HG03025 (cell line): ENCODE data around the gene USP10.

Source experiments
- ATAC-seq: cut with Tn5 transposase; IDR thresholded peaks from one replicate; pipeline ENCODE4 v1.9.1; 2021; ENCODE audit warnings: mild to moderate bottlenecking, moderate library complexity; ENCODE audit not compliant: unreplicated experiment, low FRiP score

Gene USP10

DNA sequence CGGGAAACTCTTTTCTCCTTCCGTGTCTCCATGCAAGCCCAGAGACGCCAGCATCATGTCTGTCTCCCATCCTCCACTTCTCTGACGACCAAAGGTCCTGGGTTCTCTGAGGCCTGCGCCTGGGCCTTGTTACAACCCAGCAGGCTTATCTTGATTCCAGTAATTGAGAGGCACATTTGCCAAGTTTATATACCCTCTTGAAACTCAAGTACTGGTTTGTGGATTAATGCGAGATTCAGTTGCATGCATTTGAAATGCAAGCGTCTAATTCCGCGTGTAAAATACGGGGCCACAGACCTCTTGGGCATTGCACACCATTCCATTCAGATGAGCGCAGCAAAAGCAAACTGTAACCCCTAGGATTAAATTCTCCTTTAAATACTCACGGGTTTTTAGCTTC is 91.3 kb downstream of the USP10 start:
- ATAC-seq = no peak

DNA sequence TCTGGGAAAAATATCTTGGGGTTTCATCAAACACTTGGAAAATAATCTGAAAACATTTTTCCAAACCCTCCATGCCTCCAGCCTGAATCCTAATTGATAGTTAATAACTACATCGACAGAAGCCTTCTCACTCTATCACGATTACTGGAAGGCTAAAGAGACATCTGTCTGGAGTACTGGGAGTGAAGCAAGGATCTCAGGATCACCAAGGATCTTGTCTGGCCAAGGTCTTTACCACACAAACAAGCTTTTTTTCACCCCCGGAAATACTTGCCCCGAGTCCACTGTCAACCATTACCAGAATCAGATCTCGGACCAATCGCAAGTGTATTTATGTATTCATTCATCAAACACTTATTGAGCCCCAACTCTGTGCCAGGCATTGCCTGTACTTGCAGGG is 91.7 kb downstream of the USP10 start:
- ATAC-seq = no peak

DNA sequence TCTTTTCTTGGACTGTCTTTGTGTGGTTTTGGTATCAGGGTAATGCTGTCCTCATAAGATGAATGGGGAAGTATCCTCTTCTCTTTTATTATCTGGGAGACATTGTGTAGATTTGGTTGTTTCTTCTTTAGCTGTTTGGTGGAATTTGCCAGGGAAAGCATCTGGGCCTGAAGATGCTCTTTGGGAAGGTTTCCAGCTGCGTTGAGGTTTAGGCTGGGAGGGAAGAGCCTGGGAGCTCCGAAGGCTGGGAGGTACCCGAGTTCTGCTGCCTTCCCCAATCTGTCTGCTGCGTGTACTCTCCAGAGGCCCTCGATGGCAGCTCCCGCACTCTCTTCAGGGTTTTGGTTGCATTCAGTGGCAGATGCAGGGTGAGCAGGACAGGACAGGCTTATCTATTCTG is 94.4 kb downstream of the USP10 start:
- ATAC-seq = no peak

DNA sequence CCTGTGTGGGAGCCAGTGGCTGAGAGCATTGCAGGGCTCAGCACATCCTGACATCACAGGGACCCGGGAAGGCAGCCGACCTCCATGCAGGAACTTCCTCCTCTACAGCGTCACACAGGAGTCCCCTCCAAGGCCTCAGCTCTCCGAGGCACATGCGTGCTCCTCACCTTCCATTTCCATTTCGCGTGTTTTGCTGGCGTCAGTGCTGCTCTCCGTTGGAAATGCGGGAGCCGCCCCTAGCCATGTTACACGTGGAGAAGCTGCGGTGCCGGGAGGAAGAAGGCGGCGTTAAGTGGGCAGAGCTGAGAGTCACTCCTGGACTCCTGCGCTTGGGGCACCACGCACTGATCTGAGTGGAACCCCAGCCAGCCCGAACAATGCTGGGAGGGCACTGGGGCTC is 94.8 kb downstream of the USP10 start:
- ATAC-seq = no peak

DNA sequence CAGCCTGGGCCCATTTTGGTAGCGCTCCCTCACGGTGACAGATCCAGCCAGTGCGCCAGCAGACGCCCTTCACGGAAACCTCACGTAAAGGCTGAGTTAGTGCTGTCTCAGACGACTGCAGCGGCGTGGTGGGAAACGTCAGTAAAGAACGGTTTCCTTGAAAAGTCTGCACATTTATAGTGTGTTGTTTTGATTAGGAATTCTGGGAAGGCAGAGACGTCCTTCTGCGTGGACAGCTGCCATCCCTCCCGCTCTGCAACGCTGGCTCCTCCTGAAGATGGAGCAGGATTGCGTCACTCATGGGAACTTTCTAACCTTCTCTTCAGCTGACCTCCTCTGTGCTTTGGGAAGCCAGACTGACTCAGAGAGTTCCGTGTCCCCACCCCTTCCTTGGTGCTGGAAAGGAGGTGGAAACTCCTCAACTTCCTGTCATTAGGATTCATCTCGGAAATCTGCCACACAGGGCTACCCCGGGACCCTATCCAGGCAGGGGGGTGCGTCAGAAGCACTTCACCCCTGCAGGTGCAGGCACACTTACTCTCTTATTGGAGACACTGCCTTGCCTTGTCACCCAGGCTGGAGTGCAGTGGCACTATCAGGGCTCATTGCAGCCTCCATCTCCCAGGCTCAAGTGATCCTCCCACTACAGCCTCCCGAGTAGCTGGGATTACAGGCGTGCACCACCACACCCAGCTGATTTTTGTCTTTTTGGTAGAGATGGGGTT is 95.7 kb downstream of the USP10 start:
- no peak for ATAC-seq

DNA sequence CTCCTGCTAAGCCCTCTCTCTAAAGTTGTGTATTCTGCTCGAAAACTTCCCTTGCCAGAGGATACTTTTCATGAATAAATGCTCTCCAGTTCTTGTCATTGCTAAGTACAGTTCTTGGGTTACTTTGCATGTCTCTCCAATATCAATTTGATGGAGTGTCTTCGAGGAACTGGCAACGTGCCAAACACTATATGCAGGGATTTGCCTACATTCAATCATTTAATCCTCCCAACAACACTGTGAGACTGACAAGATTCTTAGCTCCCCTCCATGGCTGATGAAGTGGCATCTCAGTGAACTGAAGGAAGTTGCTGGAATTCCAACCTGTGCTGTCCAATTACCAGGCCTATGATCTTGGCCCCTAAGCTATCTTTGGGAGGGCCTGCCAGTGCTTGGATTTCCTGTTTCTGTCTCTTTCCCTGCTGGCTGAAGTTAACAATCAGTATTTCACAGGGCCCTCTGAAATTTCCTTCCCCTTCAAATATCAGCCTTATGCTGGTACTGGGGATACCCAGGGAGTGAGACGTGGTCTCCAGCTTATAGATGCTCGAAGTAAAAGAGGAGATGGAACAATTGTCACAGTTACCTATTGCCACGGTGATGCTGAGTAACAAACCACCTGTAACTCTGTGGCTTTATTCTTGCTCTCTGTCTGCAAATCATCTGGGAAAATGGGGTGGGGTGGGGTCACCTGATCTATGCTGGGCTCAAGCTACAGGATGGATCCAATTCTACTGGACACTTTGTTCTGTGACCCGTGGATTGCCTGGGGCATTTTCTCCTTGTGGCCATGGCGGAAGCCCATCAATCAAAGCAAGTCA is 100.6 kb downstream of the USP10 start:
- no peak for ATAC-seq

DNA sequence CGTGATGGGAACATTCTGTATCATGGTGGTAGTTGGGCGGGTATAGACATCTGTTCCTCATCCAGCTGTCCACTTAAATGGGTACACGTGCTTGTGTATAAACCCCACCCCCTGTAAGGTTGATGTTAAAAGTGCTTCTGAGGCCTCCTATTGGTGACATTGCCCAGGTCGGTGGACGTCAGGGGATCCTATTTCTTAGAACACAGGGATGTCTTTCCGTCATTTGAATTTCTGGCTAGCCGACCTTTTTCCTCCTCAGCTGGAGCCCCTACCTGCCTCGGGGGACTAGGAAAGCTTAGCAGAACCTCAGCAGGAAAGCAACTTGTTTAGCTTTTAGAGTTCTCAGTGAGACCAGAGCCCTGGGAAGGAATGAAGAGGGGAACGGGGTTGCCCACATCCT is 103.3 kb downstream of the USP10 start:
- no peak for ATAC-seq

DNA sequence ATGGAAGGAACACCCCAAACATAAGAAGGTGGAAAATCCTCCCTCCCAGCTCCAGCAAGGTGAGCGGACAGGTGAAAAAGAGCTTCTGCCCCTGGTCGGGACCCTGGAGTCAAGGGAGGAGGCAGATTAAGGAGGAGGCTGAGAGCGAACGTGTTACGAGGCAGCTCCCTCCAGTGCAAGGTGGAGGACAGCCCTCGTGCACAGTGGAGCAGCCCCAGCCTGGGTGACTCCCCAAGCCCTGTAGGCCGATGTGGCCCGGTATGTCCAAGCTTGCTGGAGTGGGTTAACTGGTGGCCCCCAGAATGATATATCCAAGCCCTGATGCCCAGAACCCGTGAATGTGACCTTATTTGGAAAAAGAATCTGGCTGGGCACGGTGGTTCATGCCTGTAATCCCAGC is 104.5 kb downstream of the USP10 start:
- ATAC-seq = no peak

DNA sequence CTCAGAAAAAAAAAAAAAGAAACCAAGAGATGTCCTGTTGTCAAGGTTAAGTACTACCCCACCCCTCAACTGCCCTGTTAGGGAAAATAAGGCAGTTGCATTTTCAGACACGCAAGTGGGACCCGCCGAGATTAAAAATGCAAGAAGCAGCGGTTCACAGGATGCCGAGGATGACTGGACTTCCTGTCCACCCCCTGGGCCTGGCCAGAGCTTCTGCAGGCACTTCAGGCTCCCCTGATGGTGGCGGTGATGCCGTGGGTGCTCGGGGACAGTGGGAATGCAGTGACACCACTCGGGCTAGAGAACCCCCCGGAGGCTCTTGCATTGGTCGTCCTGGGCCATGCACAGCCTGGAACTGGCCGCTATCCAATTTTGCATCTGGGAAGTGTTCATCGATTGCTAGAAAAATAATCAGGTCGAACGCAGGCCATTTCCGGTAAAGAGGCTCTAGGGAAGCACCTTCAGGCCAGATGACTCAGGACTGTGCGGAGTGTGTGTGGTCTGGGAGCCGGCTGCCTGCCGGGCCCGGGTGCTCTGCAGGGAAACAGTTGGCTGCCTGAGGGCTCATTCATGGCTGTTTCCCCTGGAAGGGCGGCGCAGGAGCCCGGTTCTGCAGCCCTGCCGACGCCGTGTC is 106.6 kb downstream of the USP10 start:
- no peak for ATAC-seq

DNA sequence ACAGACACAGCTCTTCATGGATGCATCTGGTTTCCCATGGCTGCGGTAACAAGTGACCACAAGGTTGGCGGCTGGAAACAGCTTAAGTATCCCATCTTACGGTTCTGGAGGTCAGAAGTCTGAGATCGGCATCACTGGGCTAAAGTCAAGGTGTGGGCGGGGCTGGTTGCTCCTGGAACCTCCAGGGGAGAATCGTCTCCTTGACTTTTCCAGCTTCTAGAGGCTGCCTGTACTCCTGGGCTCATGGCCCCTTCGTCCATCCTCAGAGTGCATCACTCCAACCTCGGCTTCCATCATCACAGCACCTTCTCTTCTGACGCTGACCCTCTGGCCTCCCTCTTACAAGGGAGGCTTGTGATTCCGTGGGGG is 107.1 kb downstream of the USP10 start:
- no peak for ATAC-seq

DNA sequence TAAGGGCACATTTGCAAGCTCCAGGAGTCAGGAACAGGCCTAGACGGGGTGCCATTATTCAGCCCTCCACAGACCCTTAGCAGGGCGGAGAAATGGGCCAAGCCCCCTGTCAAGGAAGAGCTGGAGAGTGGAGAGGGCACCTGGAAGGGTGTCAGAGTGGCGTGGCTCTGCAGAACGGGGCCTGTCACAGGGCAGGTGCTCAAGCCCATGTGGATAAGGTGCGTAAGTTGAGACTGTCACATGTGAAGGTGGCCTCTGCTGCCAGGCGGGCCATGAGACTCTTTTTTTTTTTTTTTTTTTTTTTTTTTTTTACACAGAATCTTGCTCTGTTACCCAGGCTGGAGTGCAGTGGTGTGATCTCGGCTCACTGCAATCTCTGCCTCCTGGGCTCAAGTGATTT is 108.0 kb downstream of the USP10 start:
- no peak for ATAC-seq

DNA sequence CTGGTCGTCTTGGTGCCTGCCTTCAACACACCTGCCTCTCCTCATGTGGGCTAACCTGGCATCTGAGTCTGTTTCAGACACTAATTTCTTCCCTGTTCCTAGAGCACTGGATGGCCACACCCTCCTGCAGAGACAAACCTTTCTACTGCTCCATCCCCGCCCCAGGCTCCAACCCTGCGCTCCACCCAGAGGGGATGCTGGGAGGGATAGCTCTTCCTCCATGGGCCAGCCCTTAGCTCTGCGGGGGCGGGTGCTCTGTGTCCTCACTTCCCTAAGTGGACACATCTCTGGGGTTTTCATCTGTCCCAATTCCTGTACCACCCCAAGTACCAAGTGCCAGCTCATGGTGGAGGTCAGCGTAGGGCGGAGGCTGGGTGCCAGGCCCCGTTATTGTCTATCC is 109.0 kb downstream of the USP10 start:
- no peak for ATAC-seq

DNA sequence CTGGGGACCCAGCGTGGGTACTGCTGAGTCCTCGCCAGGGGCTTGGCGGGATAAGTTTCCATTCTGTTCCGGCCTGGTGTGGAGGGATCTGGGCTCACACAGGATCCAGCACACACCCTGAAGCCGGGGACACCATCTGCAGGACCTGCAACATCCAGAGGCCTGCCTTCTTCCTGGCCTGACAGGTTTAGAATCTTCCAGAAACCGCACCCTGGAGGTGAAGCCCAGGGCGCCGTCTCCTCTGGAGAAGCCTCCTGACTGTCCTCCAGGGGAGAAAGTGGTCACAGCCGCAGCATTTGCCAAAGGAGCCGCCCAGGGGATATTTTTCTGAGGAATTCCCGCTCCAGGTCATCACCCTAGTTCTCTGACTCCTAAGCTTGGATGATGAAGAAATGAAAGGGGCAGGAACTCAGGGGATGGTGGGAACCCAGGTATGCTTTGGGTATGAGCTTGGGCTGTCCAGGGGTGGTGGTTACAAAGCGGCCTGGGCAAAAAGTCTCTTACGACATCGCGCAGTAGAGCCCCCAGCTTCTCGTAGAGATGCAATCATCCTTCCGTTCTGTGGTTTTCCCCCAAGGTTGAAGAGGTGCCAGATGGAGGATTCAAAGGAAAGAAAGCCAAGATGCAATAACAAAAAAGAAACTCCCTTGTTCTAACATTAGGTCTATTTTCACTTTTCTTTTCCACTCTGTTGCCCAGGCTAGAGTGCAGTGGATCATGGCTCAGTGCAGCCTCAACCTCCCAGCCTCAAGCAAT is 110.9 kb downstream of the USP10 start:
- ATAC-seq = no peak

DNA sequence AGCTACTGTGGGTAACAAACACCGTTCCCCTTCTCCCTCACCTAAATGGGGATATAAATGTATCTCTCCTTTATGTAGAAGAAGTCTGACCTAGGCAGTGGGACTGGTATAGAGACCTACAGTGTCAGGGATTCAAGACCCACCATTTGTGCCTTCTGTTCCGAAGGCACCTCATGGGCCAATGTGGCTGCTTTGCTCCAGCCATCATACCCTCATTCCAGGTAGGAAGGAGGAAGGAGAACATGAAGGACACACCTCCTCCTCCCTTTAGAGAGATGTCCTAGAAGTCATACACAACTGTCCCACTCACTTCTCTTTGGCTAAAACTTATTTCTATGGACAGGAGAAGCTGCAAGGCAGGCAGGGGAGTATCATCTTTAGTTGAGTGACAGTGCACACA is 111.7 kb downstream of the USP10 start:
- no peak for ATAC-seq

DNA sequence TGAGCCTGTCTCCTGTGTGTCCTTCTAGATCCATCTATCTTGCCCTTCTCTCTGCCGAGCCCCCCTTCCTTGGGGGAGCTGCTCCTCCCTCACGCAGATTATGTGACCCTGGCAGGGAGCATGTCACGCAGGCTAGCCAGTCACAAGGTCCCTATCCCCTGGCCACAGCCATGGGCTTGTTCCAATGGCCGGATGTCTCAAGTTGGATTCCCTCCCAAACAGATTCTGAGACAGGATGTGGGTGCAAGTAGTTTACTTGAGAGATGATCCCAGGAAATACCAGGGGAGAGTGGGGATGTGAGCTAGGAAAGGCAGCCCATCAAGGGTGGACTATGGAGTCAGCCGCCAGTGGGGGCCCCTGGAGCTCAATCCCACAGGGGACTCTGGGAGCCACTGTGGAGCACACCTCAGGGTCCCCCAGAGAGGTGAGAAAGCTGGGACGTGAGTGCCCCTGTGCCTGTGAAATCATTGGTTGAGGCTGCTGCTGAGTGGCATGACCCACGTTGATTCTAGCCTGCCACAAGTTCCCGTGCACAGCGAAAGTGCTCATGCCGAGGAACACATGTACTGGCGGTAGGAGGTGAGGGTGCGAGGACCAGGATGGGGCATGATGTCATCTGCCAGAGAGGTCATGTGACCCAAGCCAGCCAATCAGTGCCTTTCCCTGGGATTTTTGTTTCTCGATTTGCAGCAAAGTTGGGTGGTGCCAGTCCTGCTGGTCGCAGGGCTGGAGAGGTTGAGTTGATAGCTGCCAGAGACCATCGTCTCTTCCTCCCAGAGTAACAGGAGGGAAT is 113.5 kb downstream of the USP10 start:
- no peak for ATAC-seq

DNA sequence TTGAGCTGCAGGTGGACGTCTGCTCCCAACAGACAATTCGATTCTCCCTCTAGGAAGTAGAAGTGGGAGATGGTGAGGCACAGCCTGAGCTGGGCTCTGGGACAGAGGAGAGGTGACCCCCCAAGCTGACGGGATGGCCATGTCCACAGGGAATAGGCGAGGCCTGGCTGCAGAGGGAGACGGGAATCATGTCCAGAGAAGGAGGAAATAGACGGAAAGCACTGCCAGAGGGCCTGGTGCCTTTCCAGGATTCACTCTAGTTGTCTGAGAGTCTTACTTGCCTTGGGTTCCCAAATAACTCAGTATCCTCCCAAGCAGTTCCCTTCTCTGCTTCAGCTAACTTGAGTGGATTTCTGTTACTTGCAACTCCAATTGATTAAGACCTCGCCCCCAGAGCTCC is 115.7 kb downstream of the USP10 start:
- ATAC-seq = no peak

DNA sequence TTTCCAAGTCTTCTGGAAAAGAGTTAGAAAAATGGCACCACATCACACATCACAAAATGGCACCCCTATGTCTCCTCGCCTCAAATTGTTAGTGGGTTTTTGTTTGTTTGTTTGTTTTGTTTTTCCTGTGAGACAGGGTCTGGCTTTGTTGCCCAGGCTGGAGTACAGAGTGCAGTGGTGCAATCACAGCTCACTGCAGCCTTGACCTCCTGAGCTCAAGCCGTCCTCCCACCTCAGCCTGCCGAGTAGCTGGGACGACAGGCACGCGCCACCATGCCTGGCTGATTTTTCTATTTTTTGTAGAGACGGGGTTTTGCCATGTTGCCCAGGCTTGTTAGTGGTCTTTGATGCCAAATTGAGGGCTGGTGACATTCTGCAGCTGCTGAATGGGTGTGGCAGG is 116.2 kb downstream of the USP10 start:
- ATAC-seq = no peak

DNA sequence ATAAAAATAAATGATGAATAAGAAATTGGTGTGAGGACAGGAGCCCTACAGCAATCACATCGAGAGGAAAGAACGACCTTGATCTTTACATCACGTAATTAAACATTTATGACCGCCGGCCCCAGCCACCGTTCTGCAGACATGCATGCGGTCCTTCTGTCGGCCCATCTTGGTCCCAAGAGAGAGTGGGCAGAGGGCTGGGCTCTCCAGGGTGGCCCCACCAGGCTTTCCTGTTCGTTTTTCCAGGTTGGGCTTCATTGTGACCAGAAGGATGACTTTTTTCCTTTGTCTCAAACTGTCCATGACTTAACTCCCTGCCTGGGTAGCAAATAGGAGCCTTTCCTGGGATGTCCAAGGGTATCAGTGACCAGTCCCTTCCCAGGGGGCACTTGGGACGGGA is 116.7 kb downstream of the USP10 start:
- ATAC-seq = no peak

DNA sequence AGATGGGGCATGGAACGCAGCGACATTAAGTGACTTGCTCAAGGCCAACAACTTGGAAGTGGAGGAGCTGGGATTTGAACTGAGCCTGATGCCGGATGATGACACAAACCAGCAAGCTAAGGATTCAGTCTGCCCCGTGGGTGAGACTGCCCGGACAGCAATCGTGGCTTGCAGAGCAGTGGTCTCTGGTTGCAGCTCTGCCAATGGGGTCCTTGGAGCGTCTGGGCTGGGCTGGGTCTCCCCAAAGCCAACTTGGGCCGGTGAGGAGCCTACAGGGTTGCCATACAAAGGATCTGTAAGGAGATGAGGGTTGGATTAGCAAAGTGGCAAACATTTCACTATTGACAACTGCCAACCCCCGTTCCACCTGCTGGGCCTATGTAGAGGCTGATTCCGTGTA is 117.4 kb downstream of the USP10 start:
- no peak for ATAC-seq

DNA sequence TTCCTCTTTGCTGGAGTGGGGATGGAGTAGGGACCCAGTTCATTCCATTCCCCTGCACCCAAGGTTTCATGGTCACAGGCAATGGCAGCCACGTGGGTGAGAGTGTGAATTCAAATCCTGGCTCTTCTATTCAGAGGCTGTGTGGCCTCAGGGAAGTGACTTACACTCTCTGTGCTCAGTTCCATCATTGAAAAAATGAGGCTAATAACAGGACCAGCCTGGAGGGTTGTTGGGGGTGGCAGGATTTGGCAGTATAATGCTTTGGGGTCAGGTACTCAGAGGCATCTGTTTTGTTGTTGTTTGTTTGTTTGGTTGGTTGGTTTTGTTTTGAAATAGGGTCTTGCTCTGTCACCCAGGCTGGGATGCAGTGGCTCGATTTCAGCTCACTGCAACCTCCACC is 117.8 kb downstream of the USP10 start:
- no peak for ATAC-seq
